Measurements from ENCODE around the gene GPR17. TPM values are rescaled to one million over a fixed set of nuclear protein-coding genes. Genes with fewer than 3 reads are reported as not detected.
A peak's percentile ranks its signal among the peaks of the same experiment; 100 is the strongest.

The GPR17 gene
- total and polyA plus RNA-seq, 4 donors, result 0.03 to 0.14 (median 0.07) TPM; not detected in 1

- TF ChIP-seq SP1 (IDR thresholded peaks at IDR 0.05) (no peak), RXRA (IDR thresholded peaks at IDR 0.05) (no peak), ATF3 (IDR thresholded peaks at IDR 0.05) (no peak), HNF4G (IDR thresholded peaks at IDR 0.05) (no peak), FOXA2 (IDR thresholded peaks at IDR 0.05) (no peak), EGR1 (IDR thresholded peaks at IDR 0.05; ENCODE audit: low read depth in 2 of 2) (no peak), MAX (IDR thresholded peaks at IDR 0.05) (no peak), JUND (IDR thresholded peaks at IDR 0.05) (no peak), CTCF (IDR thresholded peaks at IDR 0.05; ENCODE audit: low read depth, low read length, missing input control) (no peak), FOXA1 (IDR thresholded peaks at IDR 0.05) (no peak), TAF1 (conservative IDR thresholded peaks at IDR 0.05) (no peak), HNF4A (conservative IDR thresholded peaks at IDR 0.05) (no peak), RAD21 (IDR thresholded peaks at IDR 0.05) (no peak), ZBTB33 (IDR thresholded peaks at IDR 0.05) (no peak), GABPA (IDR thresholded peaks at IDR 0.05 in 1 of 2, conservative IDR thresholded peaks at IDR 0.05 in 1 of 2) (no peak)
- TF ChIP-seq, protein P1, sequence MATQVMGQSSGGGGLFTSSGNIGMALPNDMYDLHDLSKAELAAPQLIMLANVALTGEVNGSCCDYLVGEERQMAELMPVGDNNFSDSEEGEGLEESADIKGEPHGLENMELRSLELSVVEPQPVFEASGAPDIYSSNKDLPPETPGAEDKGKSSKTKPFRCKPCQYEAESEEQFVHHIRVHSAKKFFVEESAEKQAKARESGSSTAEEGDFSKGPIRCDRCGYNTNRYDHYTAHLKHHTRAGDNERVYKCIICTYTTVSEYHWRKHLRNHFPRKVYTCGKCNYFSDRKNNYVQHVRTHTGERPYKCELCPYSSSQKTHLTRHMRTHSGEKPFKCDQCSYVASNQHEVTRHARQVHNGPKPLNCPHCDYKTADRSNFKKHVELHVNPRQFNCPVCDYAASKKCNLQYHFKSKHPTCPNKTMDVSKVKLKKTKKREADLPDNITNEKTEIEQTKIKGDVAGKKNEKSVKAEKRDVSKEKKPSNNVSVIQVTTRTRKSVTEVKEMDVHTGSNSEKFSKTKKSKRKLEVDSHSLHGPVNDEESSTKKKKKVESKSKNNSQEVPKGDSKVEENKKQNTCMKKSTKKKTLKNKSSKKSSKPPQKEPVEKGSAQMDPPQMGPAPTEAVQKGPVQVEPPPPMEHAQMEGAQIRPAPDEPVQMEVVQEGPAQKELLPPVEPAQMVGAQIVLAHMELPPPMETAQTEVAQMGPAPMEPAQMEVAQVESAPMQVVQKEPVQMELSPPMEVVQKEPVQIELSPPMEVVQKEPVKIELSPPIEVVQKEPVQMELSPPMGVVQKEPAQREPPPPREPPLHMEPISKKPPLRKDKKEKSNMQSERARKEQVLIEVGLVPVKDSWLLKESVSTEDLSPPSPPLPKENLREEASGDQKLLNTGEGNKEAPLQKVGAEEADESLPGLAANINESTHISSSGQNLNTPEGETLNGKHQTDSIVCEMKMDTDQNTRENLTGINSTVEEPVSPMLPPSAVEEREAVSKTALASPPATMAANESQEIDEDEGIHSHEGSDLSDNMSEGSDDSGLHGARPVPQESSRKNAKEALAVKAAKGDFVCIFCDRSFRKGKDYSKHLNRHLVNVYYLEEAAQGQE (IDR thresholded peaks at IDR 0.05), result no peak
- peak overlapping the region in 1 of 2 donors; percentile 39 for H3K27ac ChIP-seq (ENCODE audit: low read depth in 1 of 2, low read length in 2 of 2)
- H3K4me3 ChIP-seq (ENCODE audit: low read depth in 1 of 3, low read length in 3 of 3), result no peak overlapping the region
- H3K27me3 ChIP-seq (ENCODE audit: control insufficient read depth in 4 of 4, insufficient read depth in 4 of 4, low read length in 3 of 4), result no peaks in the 10 kb centered on the region
- H3K9ac ChIP-seq (ENCODE audit: low read depth in 1 of 2, low read length in 2 of 2), result no peak overlapping the region
- DNase-seq (ENCODE audit: low spot score), result no peak
- 94% methylated on average over 29 of the region's 29 CpGs for WGBS
- peaks cover 2 to 16% (median 5%) of the 10 kb centered on the region in 4 donors for H3K4me1 ChIP-seq (ENCODE audit: control insufficient read depth in 4 of 4, insufficient read depth in 4 of 4, low read length in 3 of 4)
- H3K36me3 ChIP-seq (ENCODE audit: control insufficient read depth in 4 of 4, insufficient read depth in 3 of 4, low read depth in 1 of 4, low read length in 3 of 4), result peaks cover 0 to 14% (median 1%) of the 10 kb centered on the region in 4 donors
- H3K9me3 ChIP-seq (ENCODE audit: control insufficient read depth in 4 of 4, low read length in 3 of 4), result no peaks in the 10 kb centered on the region
These were observed 5.4 kb downstream of the GPR17 start for GRCh38 chr2:127651381-127651809.

Measured in liver (tissue), 9 donors.